HepG2 (cell line): ENCODE data around the gene ANKRD65. TPM values are rescaled to one million over a fixed set of nuclear protein-coding genes. Genes with fewer than 3 reads are reported as not detected.
A peak's percentile ranks its signal among the peaks of the same experiment; 100 is the strongest.

Experiments
- FOXK1 ChIP-seq: sonication (generic); formaldehyde crosslinking; IDR thresholded peaks from 2 replicates; pipeline ENCODE4 v1.4.0; 2020; ENCODE audit warnings: low read depth, missing genetic modification reagents, borderline replicate concordance
- GATAD1 ChIP-seq: IDR thresholded peaks from 2 replicates; pipeline ENCODE4 v1.6.1; 2016; ENCODE audit warnings: missing genetic modification reagents, missing compliant biosample characterization
- GATAD2A ChIP-seq: IDR thresholded peaks from 2 replicates; pipeline ENCODE4 v1.6.1; 2016
- MXD4 ChIP-seq: IDR thresholded peaks from 2 replicates; pipeline ENCODE4 v1.6.1; 2016; ENCODE audit warnings: mild to moderate bottlenecking, missing biosample characterization, missing genetic modification reagents
- MXI1 ChIP-seq: IDR thresholded peaks from 3 replicates; pipeline ENCODE4 v1.6.1; 2012; ENCODE audit warnings: low read depth, low read length, inconsistent platforms, borderline replicate concordance
- NONO ChIP-seq, 2 experiments: fragments of 450-650 bp in 1 of 2; sonication (generic) in 1 of 2; formaldehyde crosslinking in 1 of 2; IDR thresholded peaks in 1 of 2; conservative IDR thresholded peaks in 1 of 2; 2 replicates each; pipeline versions ENCODE4 v1.6.1 to v1.8.0; 2017 to 2022; ENCODE audit warnings: mild to moderate bottlenecking in 1 of 2, missing genetic modification reagents in 1 of 2, moderate library complexity in 1 of 2
- PPARG ChIP-seq: conservative IDR thresholded peaks from 2 replicates; pipeline ENCODE4 v1.6.1; 2016; ENCODE audit warnings: missing biosample characterization, missing genetic modification reagents
- SMAD3 ChIP-seq: sonication (generic); formaldehyde crosslinking; IDR thresholded peaks from 2 replicates; pipeline ENCODE4 v1.4.0; 2020; ENCODE audit warnings: missing genetic modification reagents
- SP5 ChIP-seq: IDR thresholded peaks from 2 replicates; pipeline ENCODE4 v1.6.1; 2016; ENCODE audit warnings: low read depth, borderline replicate concordance
- ZMYM2 ChIP-seq: sonication (generic); formaldehyde crosslinking; IDR thresholded peaks from 2 replicates; pipeline ENCODE4 v1.8.0; 2022; ENCODE audit warnings: mild to moderate bottlenecking, missing genetic modification reagents
- ZNF234 ChIP-seq: sonication (generic); formaldehyde crosslinking; conservative IDR thresholded peaks from 2 replicates; pipeline ENCODE4 v1.5.1; 2020; ENCODE audit warnings: mild to moderate bottlenecking, missing genetic modification reagents
- ZNF510 ChIP-seq: sonication (generic); formaldehyde crosslinking; IDR thresholded peaks from 2 replicates; pipeline ENCODE4 v1.4.0; 2020; ENCODE audit warnings: low read depth, mild to moderate bottlenecking, missing genetic modification reagents
- ZNF558 ChIP-seq: sonication (generic); formaldehyde crosslinking; IDR thresholded peaks from 2 replicates; pipeline ENCODE4 v1.9.0; 2022; ENCODE audit warnings: mild to moderate bottlenecking, missing genetic modification reagents, borderline replicate concordance
- ZNF703 ChIP-seq: sonication (generic); formaldehyde crosslinking; IDR thresholded peaks from 2 replicates; pipeline ENCODE4 v1.5.1; 2020; ENCODE audit warnings: missing genetic modification reagents, mild to moderate bottlenecking, moderate library complexity, borderline replicate concordance
- polyA plus RNA-seq, 8 experiments: library from polyadenylated mRNA; depleted of rRNA in 3 of 8; stranded (reverse) in 7 of 8; unstranded in 1 of 8; fragments of >200 nt; fragmentation: Illumina TruSeq in 4 of 8; extraction: Trizol in 4 of 8; gene quantifications; 2 replicates each; pipeline versions ENCODE4 v1.2.1 to v1.2.3, GENCODE V29; 2011 to 2016; ENCODE audit warnings: low read depth in 4 of 8, missing spikeins in 1 of 8, mixed read lengths in 1 of 8; ENCODE audit not compliant: insufficient read depth in 1 of 8
- total RNA-seq, 5 experiments: library from RNA; depleted of rRNA; stranded (reverse); fragments of >200 nt; fragmentation: Illumina TruSeq; extraction: Trizol; gene quantifications; 2 replicates each; pipeline ENCODE4 v1.2.3, GENCODE V29; 2016; ENCODE audit warnings: low read depth in 1 of 5
- TF ChIP-seq, protein P1 (sequence below): sonication (generic); formaldehyde crosslinking; IDR thresholded peaks from 2 replicates; pipeline ENCODE4 v1.8.1; 2023; ENCODE audit warnings: mild to moderate bottlenecking, inconsistent platforms, moderate library complexity, missing genetic modification reagents, borderline replicate concordance
- TF ChIP-seq, protein P2 (sequence below): sonication (generic); formaldehyde crosslinking; IDR thresholded peaks from 2 replicates; pipeline ENCODE4 v1.4.0; 2020; ENCODE audit warnings: low read depth, missing genetic modification reagents
- TF ChIP-seq, protein P3 (sequence below): sonication (generic); formaldehyde crosslinking; IDR thresholded peaks from 2 replicates; pipeline ENCODE4 v1.9.0; 2021; ENCODE audit warnings: missing genetic modification reagents, borderline replicate concordance
- TF ChIP-seq, protein P4 (sequence below): sonication (generic); formaldehyde crosslinking; IDR thresholded peaks from 2 replicates; pipeline ENCODE4 v1.8.1; 2023; ENCODE audit warnings: mild to moderate bottlenecking, missing genetic modification reagents
- TF ChIP-seq, protein P5 (sequence below): sonication (generic); formaldehyde crosslinking; IDR thresholded peaks from 2 replicates; pipeline ENCODE4 v1.4.0; 2020; ENCODE audit warnings: missing genetic modification reagents

ANKRD65 gene
- total and polyA plus RNA-seq, 2 of the 13 experiments (the other 11 are each of a cell fraction or from before 2014, with no cell fraction given) = 12.1 to 30.1 TPM

DNA sequence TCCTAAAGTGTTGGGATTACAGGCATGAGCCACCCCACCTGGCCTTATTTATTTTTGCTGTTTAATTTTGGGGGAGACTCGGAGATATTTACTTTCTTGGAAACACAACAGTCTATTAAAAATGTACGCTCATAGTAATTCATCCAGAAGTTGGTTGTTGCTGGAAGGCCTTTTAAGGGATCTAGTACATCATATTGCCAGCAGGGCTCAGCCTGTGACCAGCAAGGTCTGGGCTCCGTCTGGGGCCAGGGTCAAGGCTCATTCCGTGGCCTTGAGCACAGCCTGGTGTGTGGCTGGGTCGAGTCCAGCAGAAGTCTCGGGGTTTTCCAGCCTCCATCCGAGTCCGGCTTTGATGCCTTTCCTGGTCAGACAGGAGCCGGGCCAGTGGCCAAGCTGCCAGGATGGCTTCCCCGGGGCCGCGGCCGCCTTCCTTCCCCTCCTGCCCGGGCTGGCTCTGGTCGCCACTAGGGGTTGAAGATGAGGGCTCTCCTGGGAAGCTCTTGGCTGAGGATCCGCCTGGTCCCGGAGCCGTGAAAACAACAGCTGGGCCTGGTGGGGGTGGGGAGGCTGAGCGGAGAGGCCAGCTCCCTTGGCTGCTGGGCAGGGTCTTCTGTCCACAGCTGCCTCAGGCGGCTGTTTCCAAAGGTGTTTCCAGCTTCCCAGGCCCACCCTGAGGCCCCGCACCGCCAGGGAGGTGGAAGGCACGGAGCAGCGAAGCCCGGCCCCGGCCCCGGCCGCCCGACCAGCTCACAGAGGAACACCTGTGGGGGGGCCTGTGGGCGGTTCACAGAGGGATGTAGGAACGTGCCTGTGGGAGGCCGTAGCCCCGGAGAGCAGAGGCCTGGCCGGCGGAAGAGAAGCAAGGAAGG is 9.3 kb upstream of the ANKRD65 start (continued):
- TF ChIP-seq NONO (IDR thresholded peaks at IDR 0.05) (no peak), NONO (CRISPR knock-in tag; conservative IDR thresholded peaks at IDR 0.05) (peak; percentile 67), PPARG (CRISPR knock-in tag) (0 out of 2 replicates have a peak, but pooled peaks have one; percentile 18), SMAD3 (CRISPR knock-in tag) (no peak), ZNF510 (no peak), SP5 (CRISPR knock-in tag) (peak; percentile 71), ZMYM2 (peak; percentile 5; the same call in 1 of the 2 replicates), GATAD2A (CRISPR knock-in tag) (no peak; the same call in 1 of the 2 replicates), ZNF558 (CRISPR knock-in tag) (peak; percentile 32; the same call in 1 of the 2 replicates), MXD4 (CRISPR knock-in tag) (no peak), ZNF234 (CRISPR knock-in tag) (0 out of 2 replicates have a peak, but pooled peaks have one; percentile 62), ZNF703 (CRISPR knock-in tag) (peak; percentile 57; the same call in 1 of the 2 replicates), MXI1 (no peak), FOXK1 (CRISPR knock-in tag) (no peak), GATAD1 (CRISPR knock-in tag) (peak; percentile 38; the same call in 1 of the 2 replicates)
- TF ChIP-seq, protein P1, sequence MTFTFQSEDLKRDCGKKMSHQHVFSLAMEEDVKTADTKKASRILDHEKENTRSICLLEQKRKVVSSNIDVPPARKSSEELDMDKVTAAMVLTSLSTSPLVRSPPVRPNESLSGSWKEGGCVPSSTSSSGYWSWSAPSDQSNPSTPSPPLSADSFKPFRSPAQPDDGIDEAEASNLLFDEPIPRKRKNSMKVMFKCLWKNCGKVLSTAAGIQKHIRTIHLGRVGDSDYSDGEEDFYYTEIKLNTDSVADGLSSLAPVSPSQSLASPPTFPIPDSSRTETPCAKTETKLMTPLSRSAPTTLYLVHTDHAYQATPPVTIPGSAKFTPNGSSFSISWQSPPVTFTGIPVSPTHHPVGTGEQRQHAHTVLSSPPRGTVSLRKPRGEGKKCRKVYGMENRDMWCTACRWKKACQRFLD = 0 out of 2 replicates have a peak, but pooled peaks have one; percentile 37
- TF ChIP-seq, protein P2, sequence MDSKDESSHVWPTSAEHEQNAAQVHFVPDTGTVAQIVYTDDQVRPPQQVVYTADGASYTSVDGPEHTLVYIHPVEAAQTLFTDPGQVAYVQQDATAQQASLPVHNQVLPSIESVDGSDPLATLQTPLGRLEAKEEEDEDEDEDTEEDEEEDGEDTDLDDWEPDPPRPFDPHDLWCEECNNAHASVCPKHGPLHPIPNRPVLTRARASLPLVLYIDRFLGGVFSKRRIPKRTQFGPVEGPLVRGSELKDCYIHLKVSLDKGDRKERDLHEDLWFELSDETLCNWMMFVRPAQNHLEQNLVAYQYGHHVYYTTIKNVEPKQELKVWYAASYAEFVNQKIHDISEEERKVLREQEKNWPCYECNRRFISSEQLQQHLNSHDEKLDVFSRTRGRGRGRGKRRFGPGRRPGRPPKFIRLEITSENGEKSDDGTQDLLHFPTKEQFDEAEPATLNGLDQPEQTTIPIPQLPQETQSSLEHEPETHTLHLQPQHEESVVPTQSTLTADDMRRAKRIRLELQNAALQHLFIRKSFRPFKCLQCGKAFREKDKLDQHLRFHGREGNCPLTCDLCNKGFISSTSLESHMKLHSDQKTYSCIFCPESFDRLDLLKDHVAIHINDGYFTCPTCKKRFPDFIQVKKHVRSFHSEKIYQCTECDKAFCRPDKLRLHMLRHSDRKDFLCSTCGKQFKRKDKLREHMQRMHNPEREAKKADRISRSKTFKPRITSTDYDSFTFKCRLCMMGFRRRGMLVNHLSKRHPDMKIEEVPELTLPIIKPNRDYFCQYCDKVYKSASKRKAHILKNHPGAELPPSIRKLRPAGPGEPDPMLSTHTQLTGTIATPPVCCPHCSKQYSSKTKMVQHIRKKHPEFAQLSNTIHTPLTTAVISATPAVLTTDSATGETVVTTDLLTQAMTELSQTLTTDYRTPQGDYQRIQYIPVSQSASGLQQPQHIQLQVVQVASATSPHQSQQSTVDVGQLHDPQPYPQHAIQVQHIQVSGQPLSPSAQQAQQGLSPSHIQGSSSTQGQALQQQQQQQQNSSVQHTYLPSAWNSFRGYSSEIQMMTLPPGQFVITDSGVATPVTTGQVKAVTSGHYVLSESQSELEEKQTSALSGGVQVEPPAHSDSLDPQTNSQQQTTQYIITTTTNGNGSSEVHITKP (CRISPR knock-in tag) = 0 out of 2 replicates have a peak, but pooled peaks have one; percentile 62
- TF ChIP-seq, protein P3, sequence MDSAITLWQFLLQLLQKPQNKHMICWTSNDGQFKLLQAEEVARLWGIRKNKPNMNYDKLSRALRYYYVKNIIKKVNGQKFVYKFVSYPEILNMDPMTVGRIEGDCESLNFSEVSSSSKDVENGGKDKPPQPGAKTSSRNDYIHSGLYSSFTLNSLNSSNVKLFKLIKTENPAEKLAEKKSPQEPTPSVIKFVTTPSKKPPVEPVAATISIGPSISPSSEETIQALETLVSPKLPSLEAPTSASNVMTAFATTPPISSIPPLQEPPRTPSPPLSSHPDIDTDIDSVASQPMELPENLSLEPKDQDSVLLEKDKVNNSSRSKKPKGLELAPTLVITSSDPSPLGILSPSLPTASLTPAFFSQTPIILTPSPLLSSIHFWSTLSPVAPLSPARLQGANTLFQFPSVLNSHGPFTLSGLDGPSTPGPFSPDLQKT (CRISPR knock-in tag) = no peak
- TF ChIP-seq, protein P4, sequence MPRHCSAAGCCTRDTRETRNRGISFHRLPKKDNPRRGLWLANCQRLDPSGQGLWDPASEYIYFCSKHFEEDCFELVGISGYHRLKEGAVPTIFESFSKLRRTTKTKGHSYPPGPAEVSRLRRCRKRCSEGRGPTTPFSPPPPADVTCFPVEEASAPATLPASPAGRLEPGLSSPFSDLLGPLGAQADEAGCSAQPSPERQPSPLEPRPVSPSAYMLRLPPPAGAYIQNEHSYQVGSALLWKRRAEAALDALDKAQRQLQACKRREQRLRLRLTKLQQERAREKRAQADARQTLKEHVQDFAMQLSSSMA (CRISPR knock-in tag) = 0 out of 2 replicates have a peak, but pooled peaks have one; percentile 53
- TF ChIP-seq, protein P5, sequence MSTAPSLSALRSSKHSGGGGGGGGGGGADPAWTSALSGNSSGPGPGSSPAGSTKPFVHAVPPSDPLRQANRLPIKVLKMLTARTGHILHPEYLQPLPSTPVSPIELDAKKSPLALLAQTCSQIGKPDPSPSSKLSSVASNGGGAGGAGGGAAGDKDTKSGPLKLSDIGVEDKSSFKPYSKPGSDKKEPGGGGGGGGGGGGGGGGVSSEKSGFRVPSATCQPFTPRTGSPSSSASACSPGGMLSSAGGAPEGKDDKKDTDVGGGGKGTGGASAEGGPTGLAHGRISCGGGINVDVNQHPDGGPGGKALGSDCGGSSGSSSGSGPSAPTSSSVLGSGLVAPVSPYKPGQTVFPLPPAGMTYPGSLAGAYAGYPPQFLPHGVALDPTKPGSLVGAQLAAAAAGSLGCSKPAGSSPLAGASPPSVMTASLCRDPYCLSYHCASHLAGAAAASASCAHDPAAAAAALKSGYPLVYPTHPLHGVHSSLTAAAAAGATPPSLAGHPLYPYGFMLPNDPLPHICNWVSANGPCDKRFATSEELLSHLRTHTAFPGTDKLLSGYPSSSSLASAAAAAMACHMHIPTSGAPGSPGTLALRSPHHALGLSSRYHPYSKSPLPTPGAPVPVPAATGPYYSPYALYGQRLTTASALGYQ (CRISPR knock-in tag) = peak; percentile 45; the same call in 1 of the 2 replicates
